A549 treated with Mapracorat at 1 μM for 4 hours (cell line): ENCODE measurements around the gene BEST3. TPM values are rescaled to one million over a fixed set of nuclear protein-coding genes. Genes with fewer than 3 reads are reported as not detected.

Experiments
- total RNA-seq: library from RNA; stranded (reverse); fragments of 200-300 nt; extraction: Qiagen RNA extraction; gene quantifications from 5 replicates; pipeline ENCODE4 v1.2.3, GENCODE V29; 2022

The BEST3 gene
- 0.95 to 2.1 TPM (median 1.8 TPM) in 5 replicates for total RNA-seq

GRCh38 chr12:69698769-69699540, at the start of gene BEST3:
Gene BEST3 (minus strand): TSS chr12:69699303. CDS start chr12:69697798, 1,505 bp downstream.

GRCh38 chr12:69738351-69739286, 39.5 kb upstream of the BEST3 start, which contains the start of gene RAB3IP:
Gene RAB3IP (plus strand): TSS chr12:69738860. CDS start chr12:69755409, 16,549 bp downstream.

GRCh38 chr12:69610729-69611128, 88.4 kb downstream of the BEST3 start, which contains the start of gene LRRC10:
Gene LRRC10 (minus strand): TSS chr12:69610907. CDS start chr12:69610838, 69 bp downstream.

Other genes with a start within 250 kb of the BEST3 start
- gene FRS2, start 228.9 kb downstream of the BEST3 start, total RNA-seq, result 8.5 to 10.8 TPM (median 10.2 TPM) in 5 replicates
- 282 to 344 TPM (median 289 TPM) in 5 replicates for gene CCT2, start 113.8 kb downstream of the BEST3 start, total RNA-seq
- gene LRRC10, start 88.4 kb downstream of the BEST3 start, total RNA-seq, result not detected in 5 replicates
- 13.3 to 16.1 TPM (median 14.6 TPM) in 5 replicates for gene RAB3IP, start 39.6 kb upstream of the BEST3 start, total RNA-seq
- gene MYRFL, start 125.9 kb upstream of the BEST3 start, total RNA-seq, result not detected in 5 replicates